Endothelial cell of hepatic sinusoid (primary cell): ENCODE data around the gene RHO.

Experiments
- in situ Hi-C: cut with HindIII; loops from 2 replicates; pipeline ENCODE4 v1.10.0; 2017; ENCODE audit warnings: low sequenced_read_pairs

The RHO gene

DNA sequence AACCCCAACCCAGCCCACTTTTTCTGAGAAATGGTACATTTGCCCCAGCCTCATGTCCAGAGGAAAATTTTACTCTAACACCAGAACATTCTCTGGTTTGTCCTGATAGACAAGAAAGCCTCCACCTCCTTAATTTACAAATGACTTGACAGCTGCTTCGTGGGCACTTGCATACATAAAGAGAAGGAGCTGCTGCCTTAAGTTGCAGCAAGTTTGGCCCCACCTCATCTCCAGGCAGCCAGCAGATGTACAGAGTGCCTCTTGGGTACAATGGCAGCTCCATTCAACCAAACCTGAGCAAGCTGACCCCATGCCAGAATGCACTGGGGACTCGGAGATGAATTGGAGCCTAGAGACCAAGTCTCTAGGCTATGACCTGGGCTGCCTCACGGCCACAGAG lies 8.4 kb downstream of the RHO start:
- in situ Hi-C loops: loop anchor here (25.0 kb wide), 1 partner anchor 300 kb away; no protein-coding TSS in a partner anchor

DNA sequence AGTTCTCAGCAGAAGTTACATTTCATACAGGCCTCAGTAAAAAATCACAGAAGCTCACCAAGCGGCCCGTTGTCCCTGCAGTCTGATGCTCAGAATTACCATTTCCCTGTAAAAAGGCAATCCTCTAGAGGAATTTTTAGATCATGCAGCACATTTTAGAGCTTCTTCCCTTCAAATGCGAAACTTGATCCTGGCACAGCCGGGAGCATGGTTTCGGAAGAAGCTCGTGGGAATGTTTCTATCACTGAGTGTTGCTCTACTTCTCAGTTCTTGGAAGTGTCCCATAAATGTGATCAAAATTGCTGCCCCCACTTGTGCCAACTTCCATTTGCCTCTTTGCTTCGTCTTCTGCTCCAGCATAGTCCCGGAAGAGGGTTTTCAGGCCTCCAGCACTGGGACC lies 10.8 kb downstream of the RHO start:
- in situ Hi-C loops: loop anchor here (25.0 kb wide), 1 partner anchor 298 kb away; no protein-coding TSS in a partner anchor

- in situ Hi-C loops: loop anchor here (5.0 to 25.0 kb wide), 5 partner anchors 49 to 296 kb away; partner anchors contain the start of gene IFT122
Measured at GRCh38 chr3:129540776-129541516, 12.5 kb downstream of the RHO start.

DNA sequence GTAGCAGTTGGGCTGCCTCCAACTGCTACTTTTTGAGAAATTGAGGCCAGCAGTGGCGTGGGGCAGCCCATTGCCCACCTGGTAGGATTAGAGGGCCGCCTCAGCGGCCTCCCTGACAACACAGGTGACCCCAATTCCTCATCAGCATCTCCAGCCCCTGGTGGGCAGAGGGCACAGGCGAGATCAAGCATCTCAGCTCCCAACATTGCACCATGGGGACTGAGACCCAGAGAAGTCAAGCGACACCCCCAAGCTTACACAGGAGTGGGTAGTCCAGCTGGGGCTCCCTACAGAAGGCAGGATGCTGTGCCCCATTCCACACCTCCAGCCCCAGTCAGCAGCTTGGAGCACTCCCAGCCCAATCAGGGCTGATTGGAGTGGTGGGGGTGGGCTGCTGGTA lies 14.3 kb downstream of the RHO start:
- in situ Hi-C loops: loop anchor here (5.0 to 25.0 kb wide), 5 partner anchors 50 to 295 kb away; partner anchors contain the start of gene IFT122

DNA sequence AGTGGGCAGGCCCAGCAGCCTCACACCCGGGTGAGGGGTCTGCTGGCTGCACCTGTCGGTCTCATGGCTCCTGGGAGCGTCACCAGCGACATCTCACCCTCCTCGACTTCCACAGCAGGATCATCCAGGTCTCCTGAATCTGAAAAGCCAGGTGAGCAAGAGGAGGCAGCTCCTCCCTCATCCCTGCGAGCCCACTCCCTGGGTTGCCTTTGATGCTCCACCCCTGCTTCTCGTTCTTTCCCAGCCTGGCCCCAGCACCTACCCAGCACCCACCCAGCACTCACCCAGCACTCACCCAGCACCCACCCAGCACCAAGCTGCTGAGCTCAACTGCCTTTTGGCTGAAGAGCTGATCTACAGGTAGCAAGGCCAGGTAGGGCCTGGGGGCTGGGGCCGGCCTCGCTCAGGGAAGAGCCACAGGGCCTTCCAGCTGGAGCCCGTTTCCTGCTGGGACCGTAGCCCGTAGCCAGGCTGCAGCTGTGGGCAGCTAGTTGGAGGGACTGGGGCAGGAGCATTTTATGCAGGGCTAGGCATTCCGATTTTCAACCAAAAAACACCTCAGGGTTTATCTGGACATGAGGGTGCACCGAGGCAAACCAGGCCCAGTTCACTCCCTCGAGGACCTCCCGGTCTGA lies 14.8 kb downstream of the RHO start, which contains the start of gene H1-8:
Gene H1-8 (plus strand): TSS at position 20 of the 635 bp plus-strand sequence. CDS start 44 bp downstream, at position 64.
- in situ Hi-C loops: loop anchor here (5.0 to 25.0 kb wide), 5 partner anchors 49 to 294 kb away; partner anchors contain the start of gene IFT122

DNA sequence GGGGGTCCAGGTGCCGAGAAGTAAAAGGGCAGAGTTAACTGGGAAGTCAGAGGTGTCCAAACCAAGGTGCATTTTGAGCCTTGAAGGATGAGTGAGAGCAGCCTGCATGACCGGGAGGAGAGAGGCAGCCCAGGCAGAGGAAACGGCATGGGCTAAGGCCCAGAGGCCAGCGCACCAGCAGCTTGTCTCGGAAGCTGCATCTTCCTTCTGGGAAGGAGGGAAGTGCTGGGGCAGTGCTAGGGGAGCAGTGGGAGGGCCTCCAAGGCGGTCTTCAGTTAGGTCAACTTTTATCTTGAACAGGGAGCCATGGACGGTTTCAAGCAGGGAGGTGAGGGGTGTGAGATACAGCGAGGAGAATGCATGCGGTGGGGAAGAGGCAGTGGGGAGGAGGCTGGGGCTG lies 15.6 kb downstream of the RHO start:
- in situ Hi-C loops: loop anchor here (5.0 to 25.0 kb wide), 5 partner anchors 48 to 293 kb away; partner anchors contain the start of gene IFT122

DNA sequence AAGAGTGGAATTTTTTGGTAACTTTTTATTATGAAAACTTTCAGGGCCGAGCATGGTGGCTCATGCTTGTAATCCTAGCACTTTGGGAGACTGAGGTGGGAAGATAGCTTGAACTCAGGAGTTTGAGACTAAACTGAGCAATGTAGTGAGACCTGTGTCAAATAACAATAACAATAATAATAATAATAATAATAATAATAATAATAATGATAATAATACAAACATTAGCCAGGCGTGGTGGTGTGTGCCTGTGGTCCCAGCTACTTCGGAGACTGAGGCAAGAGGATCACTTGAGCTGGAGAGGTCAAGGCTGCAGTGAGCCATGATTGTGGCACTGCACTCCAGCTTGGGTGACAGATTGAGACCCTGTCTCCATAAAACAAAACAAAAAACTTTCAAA lies 17.5 kb downstream of the RHO start:
- in situ Hi-C loops: loop anchor here (25.0 kb wide), 1 partner anchor 291 kb away; no protein-coding TSS in a partner anchor

- in situ Hi-C loops: loop anchor here (25.0 kb wide), 1 partner anchor 290 kb away; no protein-coding TSS in a partner anchor
Measured at GRCh38 chr3:129547241-129547640, 18.8 kb downstream of the RHO start.

- in situ Hi-C loops: loop anchor here (25.0 kb wide), 1 partner anchor 289 kb away; no protein-coding TSS in a partner anchor
Measured at GRCh38 chr3:129548104-129548965, 19.9 kb downstream of the RHO start.

GRCh38 chr3:129549006-129549800 lies 20.8 kb downstream of the RHO start:
- in situ Hi-C loops: loop anchor here (25.0 kb wide), 1 partner anchor 288 kb away; no protein-coding TSS in a partner anchor

GRCh38 chr3:129549805-129550204 lies 21.4 kb downstream of the RHO start:
- in situ Hi-C loops: loop anchor here (25.0 kb wide), 1 partner anchor 287 kb away; no protein-coding TSS in a partner anchor

- in situ Hi-C loops: no loop called here
Measured at GRCh38 chr3:129552287-129553050, 24.0 kb downstream of the RHO start.

- in situ Hi-C loops: no loop called here
Measured at GRCh38 chr3:129553171-129553570, 24.7 kb downstream of the RHO start.

GRCh38 chr3:129553719-129554118 lies 25.3 kb downstream of the RHO start:
- in situ Hi-C loops: no loop called here

DNA sequence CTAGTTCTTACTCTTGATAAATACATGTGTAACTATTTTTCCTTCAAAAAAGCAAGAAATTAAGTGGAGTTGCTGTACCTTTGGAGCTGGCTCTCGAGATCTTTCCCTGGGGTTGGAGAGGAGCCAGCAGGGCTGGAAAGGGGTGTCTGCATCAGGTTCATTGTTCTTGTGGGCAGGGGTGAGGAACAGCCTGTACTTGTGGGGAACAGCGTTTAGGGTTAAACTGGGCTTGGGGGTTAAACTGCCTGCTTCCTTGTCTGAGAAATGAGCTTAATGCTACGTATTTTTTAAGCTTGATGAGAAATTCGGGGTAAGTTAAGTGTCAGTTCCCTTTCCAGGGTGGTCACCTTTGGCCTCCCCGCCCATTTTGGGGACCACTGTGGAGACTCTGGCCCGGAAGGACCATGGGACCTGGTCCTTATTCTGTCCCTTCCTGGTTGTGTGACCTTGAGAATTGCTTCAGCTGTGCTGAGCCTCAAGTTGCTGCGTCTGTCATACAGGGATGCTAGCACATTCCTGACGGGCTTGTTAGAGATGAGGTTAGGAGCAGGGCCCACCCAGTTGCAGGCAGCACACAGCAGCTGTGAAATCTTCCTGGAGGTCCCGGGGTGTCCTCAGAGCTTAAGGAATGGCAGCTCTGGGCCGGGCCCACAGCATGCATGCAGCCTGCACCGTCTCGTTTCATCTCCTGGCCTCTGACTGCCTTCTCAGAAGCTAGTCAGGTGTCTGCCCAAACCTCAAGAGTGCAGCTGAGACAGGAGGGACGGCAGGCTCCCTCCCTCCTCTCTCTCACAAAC lies 26.1 kb downstream of the RHO start:
- in situ Hi-C loops: no loop called here

GRCh38 chr3:129555153-129555550 lies 26.7 kb downstream of the RHO start:
- in situ Hi-C loops: no loop called here

DNA sequence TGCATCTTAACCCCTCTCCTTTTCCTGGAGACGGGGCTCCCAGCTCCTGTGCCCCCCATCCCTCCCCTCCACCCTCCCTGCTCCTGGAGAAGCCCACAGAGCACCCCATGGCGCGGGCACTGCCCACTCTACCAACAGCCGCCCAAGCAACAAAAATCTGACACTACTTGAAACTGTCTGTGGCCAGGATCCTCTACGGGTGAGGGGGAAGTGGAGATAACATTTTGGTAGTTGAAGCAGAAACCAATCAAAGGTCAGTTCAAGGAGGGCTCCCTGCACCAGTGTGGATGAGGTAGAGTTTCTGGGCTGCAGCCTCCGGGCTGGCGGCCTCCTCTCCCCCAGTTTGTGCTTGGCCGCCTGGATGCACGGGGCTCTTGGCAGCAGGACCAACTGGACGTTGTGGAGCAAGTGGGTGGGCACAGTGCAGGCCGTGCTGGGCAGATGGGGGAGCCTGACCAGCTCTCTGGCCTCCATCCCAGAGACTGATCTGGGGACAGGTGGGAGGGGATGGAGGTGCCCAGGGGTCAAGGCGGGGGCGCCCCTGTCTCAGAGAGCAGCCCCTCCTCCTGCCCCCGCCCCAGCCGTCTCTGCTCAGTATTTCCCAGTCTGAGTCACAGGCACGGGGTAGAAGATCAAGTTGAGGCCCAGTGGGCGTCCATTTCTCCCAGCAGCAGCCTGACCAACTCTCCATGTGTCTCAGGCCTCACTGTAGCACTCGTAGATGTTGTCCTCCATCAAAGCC lies 27.3 kb downstream of the RHO start:
- in situ Hi-C loops: no loop called here

DNA sequence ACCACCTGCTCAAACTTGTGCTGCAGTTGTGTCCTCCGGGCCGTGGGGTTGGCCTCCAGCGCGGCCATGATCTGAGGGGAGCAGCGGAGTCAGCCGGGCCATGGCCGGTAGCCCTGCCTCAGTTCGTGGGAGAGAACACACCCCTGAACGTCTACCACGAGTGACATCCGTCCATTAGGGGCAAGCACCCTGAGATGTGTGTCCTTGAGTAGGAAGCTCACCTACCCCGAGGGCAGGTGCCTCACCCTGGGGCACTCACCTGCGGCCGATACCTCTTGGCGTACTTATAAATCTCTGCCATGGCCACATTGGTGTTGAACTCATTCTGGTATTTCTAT lies 27.9 kb downstream of the RHO start:
- in situ Hi-C loops: no loop called here
